ENCODE results near the gene FAM78A.

GRCh38 chr9:131214876-131215275 lies 61.4 kb downstream of the FAM78A start:
- TF ChIP-seq CTCF (IDR thresholded peaks at IDR 0.05) (no peak), POLR2A (IDR thresholded peaks at IDR 0.05) (no peak)

All from ovary (tissue), 3 donors.